Trophoblast cell (in vitro differentiated cells and primary cell): ENCODE results near the gene MARS1.
"Not testable (repeated sequence)": the region's sequence is repeated elsewhere in the genome, so short reads cannot be mapped to it uniquely, and the experiment has no call there.

Experiments used
- DNase-seq, 2 donors: peaks; one replicate each; pipeline ENCODE4 v3.0.0-alpha.2; 2016
- H2AFZ ChIP-seq: 2 replicates; pipeline ENCODE4 v1.6.1; 2013; ENCODE audit warnings: low read length, moderate library complexity, mild to moderate bottlenecking; ENCODE audit not compliant: insufficient read depth, poor library complexity
- H2AK5ac ChIP-seq: 2 replicates; pipeline ENCODE4 v1.6.1; 2013; ENCODE audit warnings: mild to moderate bottlenecking, low read length
- H2BK120ac ChIP-seq: 2 replicates; pipeline ENCODE4 v1.6.1; 2013; ENCODE audit warnings: low read length, mild to moderate bottlenecking, moderate library complexity; ENCODE audit not compliant: insufficient read depth, poor library complexity
- H2BK12ac ChIP-seq: 2 replicates; pipeline ENCODE4 v1.6.1; 2013; ENCODE audit warnings: mild to moderate bottlenecking, low read length, moderate library complexity
- H2BK5ac ChIP-seq: 2 replicates; pipeline ENCODE4 v1.6.1; 2013; ENCODE audit warnings: low read length, low read depth, moderate library complexity, mild to moderate bottlenecking; ENCODE audit not compliant: poor library complexity
- H3K14ac ChIP-seq: 2 replicates; pipeline ENCODE4 v1.6.1; 2013; ENCODE audit warnings: mild to moderate bottlenecking, low read length
- H3K18ac ChIP-seq: 2 replicates; pipeline ENCODE4 v1.6.1; 2013; ENCODE audit warnings: mild to moderate bottlenecking, low read length
- H3K23ac ChIP-seq: 2 replicates; pipeline ENCODE4 v1.6.1; 2013; ENCODE audit warnings: low read length
- H3K27ac ChIP-seq: 2 replicates; pipeline ENCODE4 v1.5.1; 2013; ENCODE audit warnings: low read depth, mild to moderate bottlenecking, inconsistent platforms, low read length, moderate library complexity
- H3K27me3 ChIP-seq: 2 replicates; pipeline ENCODE4 v1.6.1; 2013; ENCODE audit warnings: inconsistent platforms, mild to moderate bottlenecking, low read length, moderate library complexity; ENCODE audit not compliant: insufficient read depth
- H3K36me3 ChIP-seq, 2 experiments: 1 replicate in 1 of 2; 2 replicates in 1 of 2; pipeline ENCODE4 v1.6.1; 2013; ENCODE audit warnings: low read length in 2 of 2, mild to moderate bottlenecking in 2 of 2, moderate library complexity in 1 of 2; ENCODE audit not compliant: insufficient read depth in 2 of 2, control insufficient read depth in 1 of 2
- H3K4ac ChIP-seq: 2 replicates; pipeline ENCODE4 v1.6.1; 2013; ENCODE audit warnings: low read depth, mild to moderate bottlenecking, low read length, moderate library complexity
- H3K4me1 ChIP-seq, 2 experiments: 1 replicate in 1 of 2; 2 replicates in 1 of 2; pipeline ENCODE4 v1.6.1; 2013; ENCODE audit warnings: low read length in 2 of 2, mild to moderate bottlenecking in 2 of 2, moderate library complexity in 1 of 2; ENCODE audit not compliant: insufficient read depth in 2 of 2, control insufficient read depth in 1 of 2
- H3K4me2 ChIP-seq: 2 replicates; pipeline ENCODE4 v1.6.1; 2013; ENCODE audit warnings: inconsistent platforms, mild to moderate bottlenecking, low read length, moderate library complexity
- H3K4me3 ChIP-seq: 2 replicates; pipeline ENCODE4 v1.5.1; 2013; ENCODE audit warnings: mild to moderate bottlenecking, low read depth, low read length, inconsistent platforms
- H3K79me1 ChIP-seq: one replicate; pipeline ENCODE4 v1.6.1; 2013; ENCODE audit warnings: low read length
- H3K79me2 ChIP-seq: 2 replicates; pipeline ENCODE4 v1.6.1; 2013; ENCODE audit warnings: low read length, mild to moderate bottlenecking; ENCODE audit not compliant: control insufficient read depth, insufficient read depth, poor library complexity
- H3K9ac ChIP-seq: 2 replicates; pipeline ENCODE4 v1.6.1; 2013; ENCODE audit warnings: mild to moderate bottlenecking, low read length
- H3K9me3 ChIP-seq: 2 replicates; pipeline ENCODE4 v1.6.1; 2013; ENCODE audit warnings: low read depth, mild to moderate bottlenecking, control low read depth, inconsistent platforms, low read length; ENCODE audit not compliant: insufficient read depth
- H4K12ac ChIP-seq: 2 replicates; pipeline ENCODE4 v1.6.1; 2013; ENCODE audit warnings: low read depth, mild to moderate bottlenecking, low read length, moderate library complexity
- H4K8ac ChIP-seq: 2 replicates; pipeline ENCODE4 v1.6.1; 2013; ENCODE audit warnings: low read depth, mild to moderate bottlenecking, low read length, moderate library complexity
- H4K91ac ChIP-seq: one replicate; pipeline ENCODE4 v1.6.1; 2013; ENCODE audit warnings: low read depth, mild to moderate bottlenecking, low read length, moderate library complexity
- WGBS: extraction: QIAGEN DNeasy Blood & Tissue Kit; methylation state at CpG from one replicate; pipeline ENCODE4 v1.1.7; 2013; ENCODE audit warnings: missing lambda C conversion rate; ENCODE audit not compliant: insufficient read length, insufficient coverage; ENCODE audit errors: extremely low coverage; 5-methylcytosine and 5-hydroxymethylcytosine counted together

Gene MARS1

GRCh38 chr12:57495051-57495701 lies 7.3 kb downstream of the MARS1 start:
- H2AK5ac ChIP-seq, H4K91ac ChIP-seq, H3K4me3 ChIP-seq, H3K4ac ChIP-seq, H3K27ac ChIP-seq, DNase-seq, H3K27me3 ChIP-seq, H3K4me2 ChIP-seq, H2AFZ ChIP-seq, H2BK5ac ChIP-seq, H3K4me1 ChIP-seq, H3K9me3 ChIP-seq, H4K12ac ChIP-seq, H3K23ac ChIP-seq, H3K18ac ChIP-seq, H2BK120ac ChIP-seq, H4K8ac ChIP-seq, H3K14ac ChIP-seq, H3K9ac ChIP-seq, H3K79me2 ChIP-seq, H2BK12ac ChIP-seq, H3K79me1 ChIP-seq: not testable (repeated sequence)
- H3K36me3 ChIP-seq = peaks cover 46 to 61% of the 10 kb centered on the region in 2 experiments
- WGBS = no CpG with 5 or more reads among the region's 48 CpGs

GRCh38 chr12:57496822-57497221 lies 9.0 kb downstream of the MARS1 start:
- DNase-seq = no peak
- Histone ChIP-seq H3K18ac (no peak overlapping the region), H2BK5ac (no peak overlapping the region), H3K4me3 (no peak overlapping the region), H4K91ac (no peak overlapping the region), H2AK5ac (no peak overlapping the region), H4K12ac (no peak overlapping the region), H3K79me2 (no peaks in the 10 kb centered on the region), H2AFZ (no peak overlapping the region), H3K4ac (no peak overlapping the region), H3K9ac (no peak overlapping the region), H2BK120ac (no peak overlapping the region), H3K27me3 (no peaks in the 10 kb centered on the region), H4K8ac (no peak overlapping the region), H3K9me3 (no peaks in the 10 kb centered on the region), H3K79me1 (no peaks in the 10 kb centered on the region), H3K36me3 (peaks cover 49 to 62% of the 10 kb centered on the region in 2 experiments), H3K4me1 (no peaks in the 10 kb centered on the region), H3K14ac (no peak overlapping the region), H3K4me2 (no peak overlapping the region), H3K23ac (no peak overlapping the region), H3K27ac (no peak overlapping the region), H2BK12ac (no peak overlapping the region)

GRCh38 chr12:57497223-57498131 lies 9.6 kb downstream of the MARS1 start:
- DNase-seq = no peak
- 100% methylated on average over 2 of the region's 12 CpGs for WGBS
- Histone ChIP-seq H3K23ac (no peak overlapping the region), H3K18ac (no peak overlapping the region), H4K8ac (no peak overlapping the region), H2BK120ac (no peak overlapping the region), H3K4me3 (no peak overlapping the region), H3K4me2 (no peak overlapping the region), H3K4me1 (no peaks in the 10 kb centered on the region), H3K79me2 (no peaks in the 10 kb centered on the region), H2BK5ac (no peak overlapping the region), H3K14ac (no peak overlapping the region), H2BK12ac (no peak overlapping the region), H3K36me3 (peaks cover 49 to 65% of the 10 kb centered on the region in 2 experiments), H4K91ac (no peak overlapping the region), H3K4ac (no peak overlapping the region), H4K12ac (no peak overlapping the region), H3K27me3 (no peaks in the 10 kb centered on the region), H3K9me3 (no peaks in the 10 kb centered on the region), H2AK5ac (no peak overlapping the region), H3K27ac (no peak overlapping the region), H3K79me1 (no peaks in the 10 kb centered on the region), H2AFZ (no peak overlapping the region), H3K9ac (no peak overlapping the region)

- WGBS = no CpG with 5 or more reads among the region's 9 CpGs
- Histone ChIP-seq H3K27me3 (no peaks in the 10 kb centered on the region), H2BK12ac (no peak overlapping the region), H2BK5ac (no peak overlapping the region), H3K4ac (no peak overlapping the region), H3K18ac (no peak overlapping the region), H4K12ac (no peak overlapping the region), H2AFZ (no peak overlapping the region), H4K91ac (no peak overlapping the region), H4K8ac (no peak overlapping the region), H2AK5ac (no peak overlapping the region), H3K27ac (no peak overlapping the region), H3K4me1 (no peaks in the 10 kb centered on the region), H3K14ac (no peak overlapping the region), H2BK120ac (no peak overlapping the region), H3K79me2 (no peaks in the 10 kb centered on the region), H3K9ac (no peak overlapping the region), H3K9me3 (no peaks in the 10 kb centered on the region), H3K4me3 (no peak overlapping the region), H3K79me1 (no peaks in the 10 kb centered on the region), H3K4me2 (no peak overlapping the region), H3K36me3 (peaks cover 52 to 64% of the 10 kb centered on the region in 2 experiments), H3K23ac (no peak overlapping the region)
- DNase-seq = no peak
Measured at GRCh38 chr12:57498132-57498502, 10.2 kb downstream of the MARS1 start.
